NT2/D1 (cell line): ENCODE measurements around the gene HSPA4.

Experiments
- SUZ12 ChIP-seq: IDR thresholded peaks from 2 replicates; pipeline ENCODE4 v1.6.1; 2011; ENCODE audit not compliant: insufficient read length, insufficient read depth; ENCODE audit errors: extremely low read depth
- YY1 ChIP-seq: IDR thresholded peaks from 2 replicates; pipeline ENCODE4 v1.6.1; 2011; ENCODE audit not compliant: insufficient read length, insufficient read depth
- ZNF274 ChIP-seq: IDR thresholded peaks from 2 replicates; pipeline ENCODE4 v1.6.1; 2011; ENCODE audit warnings: mild to moderate bottlenecking, low read depth, low read length

GRCh38 chr5:133047404-133047803 lies 4.4 kb upstream of the HSPA4 start:
- no peak for TF ChIP-seq ZNF274
- TF ChIP-seq YY1 = no peak
- no peak for TF ChIP-seq SUZ12
